ENCODE data around the gene GASK1B. TPM values are rescaled to one million over a fixed set of nuclear protein-coding genes. Genes with fewer than 3 reads are reported as not detected.

GASK1B gene
- total RNA-seq, 2 experiments from 2014 or later = 0.25 to 5.1 TPM

- Histone ChIP-seq H3K4me1 (ENCODE audit: insufficient read depth, low read length, poor library complexity, severe bottlenecking) (no peaks in the 10 kb centered on the region), H3K36me3 (ENCODE audit: insufficient read depth, low read length) (no peaks in the 10 kb centered on the region), H3K9me3 (ENCODE audit: low read length) (no peaks in the 10 kb centered on the region), H4K20me1 (ENCODE audit: insufficient read depth, low read length) (no peaks in the 10 kb centered on the region), H3K79me2 (ENCODE audit: insufficient read depth, low read depth, low read length) (no peaks in the 10 kb centered on the region), H2AFZ (ENCODE audit: low read length) (no peak overlapping the region), H3K27ac (ENCODE audit: low read depth, low read length, poor library complexity, severe bottlenecking) (no peak overlapping the region), H3K9me2 (ENCODE audit: insufficient read depth, low read length) (no peaks in the 10 kb centered on the region), H3K4me2 (ENCODE audit: low read length) (no peak overlapping the region), H3K4me3 (ENCODE audit: low read depth, low read length, poor library complexity, severe bottlenecking) (no peak overlapping the region)
- TF ChIP-seq EZH2phosphoT487 (IDR thresholded peaks at IDR 0.05; ENCODE audit: borderline replicate concordance, low read depth, low read length) (no peak), CTCF (conservative IDR thresholded peaks at IDR 0.05; ENCODE audit: low read length) (no peak)
- ChIA-PET CTCF (ENCODE audit: unreplicated experiment) (no interaction called here), POLR2A (interaction anchor here (0.6 to 1.1 kb wide), 5 partner anchors 18 to 195 kb away, joined by 3 to 5 read pairs (median 3); no protein-coding TSS in a partner anchor)
- no peak for DNase-seq (ENCODE audit: low spot score)
- BruUV-seq (replicated peaks) = no TSS peak
- intact Hi-C loops (cut with micrococcal nuclease; ENCODE audit: unreplicated experiment) = no loop called here
Observed at GRCh38 chr4:158169931-158170690, 2.7 kb downstream of the GASK1B start.

- no peak overlapping the region for H3K4me2 ChIP-seq (ENCODE audit: low read length)
- no peak overlapping the region for H3K4me3 ChIP-seq (ENCODE audit: low read depth, low read length, poor library complexity, severe bottlenecking)
Observed at GRCh38 chr4:158169506-158169905, 3.3 kb downstream of the GASK1B start.

More at GRCh38 chr4:158169506-158169905, 3.3 kb downstream of the GASK1B start:
- no peaks in the 10 kb centered on the region for H3K36me3 ChIP-seq (ENCODE audit: insufficient read depth, low read length)
- H3K4me1 ChIP-seq (ENCODE audit: insufficient read depth, low read length, poor library complexity, severe bottlenecking) = no peaks in the 10 kb centered on the region
- no peak overlapping the region for H3K27ac ChIP-seq (ENCODE audit: low read depth, low read length, poor library complexity, severe bottlenecking)
- CTCF ChIA-PET (ENCODE audit: unreplicated experiment) = no interaction called here
- H3K9me3 ChIP-seq (ENCODE audit: low read length) = no peaks in the 10 kb centered on the region
- intact Hi-C loops (cut with micrococcal nuclease; ENCODE audit: unreplicated experiment) = no loop called here
- DNase-seq (ENCODE audit: low spot score) = no peak
- H3K79me2 ChIP-seq (ENCODE audit: insufficient read depth, low read depth, low read length) = no peaks in the 10 kb centered on the region
- no peaks in the 10 kb centered on the region for H4K20me1 ChIP-seq (ENCODE audit: insufficient read depth, low read length)
- no peak overlapping the region for H2AFZ ChIP-seq (ENCODE audit: low read length)
- POLR2A ChIA-PET = interaction anchor here (0.6 to 1.1 kb wide), 5 partner anchors 17 to 194 kb away, joined by 3 to 5 read pairs (median 3); no protein-coding TSS in a partner anchor
- H3K9me2 ChIP-seq (ENCODE audit: insufficient read depth, low read length) = no peaks in the 10 kb centered on the region
- TF ChIP-seq CTCF (conservative IDR thresholded peaks at IDR 0.05; ENCODE audit: low read length) = no peak
- TF ChIP-seq EZH2phosphoT487 (IDR thresholded peaks at IDR 0.05; ENCODE audit: borderline replicate concordance, low read depth, low read length) = no peak
- BruUV-seq (replicated peaks) = TSS peak; percentile 56
